Measurements from ENCODE around the gene TMEFF2. TPM values are rescaled to one million over a fixed set of nuclear protein-coding genes. Genes with fewer than 3 reads are reported as not detected.
"Not testable (repeated sequence)": the region's sequence is repeated elsewhere in the genome, so short reads cannot be mapped to it uniquely, and the experiment has no call there.

The TMEFF2 gene
- total RNA-seq, 1 donor = under 0.01 TPM

DNA sequence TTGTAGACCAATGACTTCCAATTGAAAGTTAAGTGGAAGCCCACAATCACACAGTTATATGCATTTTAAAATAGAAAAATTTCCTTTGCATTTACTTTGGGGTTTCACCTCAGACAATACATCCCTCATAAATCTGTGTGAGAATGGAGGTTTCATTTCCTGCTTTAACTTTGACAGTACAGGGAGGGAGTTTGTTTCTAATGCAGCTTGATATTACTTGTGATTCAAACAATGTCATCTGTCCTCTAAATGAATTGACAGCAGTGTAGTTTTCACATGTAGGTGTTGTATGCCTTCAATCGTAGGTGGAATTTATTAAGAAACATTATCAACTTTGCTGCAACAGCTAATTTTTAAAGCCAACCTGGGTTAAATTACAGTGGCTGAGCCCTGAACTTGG is 75.2 kb downstream of the TMEFF2 start:
- Histone ChIP-seq H3K79me2 (ENCODE audit: insufficient read depth, low read length) (no peaks in the 10 kb centered on the region), H3K4me1 (ENCODE audit: insufficient read depth, low read length) (peaks cover 2% of the 10 kb centered on the region), H3K27me3 (ENCODE audit: insufficient read depth, low read length) (no peaks in the 10 kb centered on the region), H3K9me3 (ENCODE audit: low read depth, low read length) (no peaks in the 10 kb centered on the region), H4K20me1 (ENCODE audit: insufficient read depth, low read length) (no peaks in the 10 kb centered on the region), H3K4me3 (ENCODE audit: insufficient read depth, low read length) (no peak overlapping the region), H2AFZ (ENCODE audit: low read length) (peak overlapping the region; percentile 14), H3K36me3 (ENCODE audit: insufficient read depth, low read length) (no peaks in the 10 kb centered on the region), H3K27ac (ENCODE audit: low read depth, low read length) (no peak overlapping the region), H3K4me2 (ENCODE audit: insufficient read depth, low read length) (no peak overlapping the region)
- no peak for DNase-seq (ENCODE audit: insufficient read length, low spot score, missing footprints)
- TF ChIP-seq, protein P1, sequence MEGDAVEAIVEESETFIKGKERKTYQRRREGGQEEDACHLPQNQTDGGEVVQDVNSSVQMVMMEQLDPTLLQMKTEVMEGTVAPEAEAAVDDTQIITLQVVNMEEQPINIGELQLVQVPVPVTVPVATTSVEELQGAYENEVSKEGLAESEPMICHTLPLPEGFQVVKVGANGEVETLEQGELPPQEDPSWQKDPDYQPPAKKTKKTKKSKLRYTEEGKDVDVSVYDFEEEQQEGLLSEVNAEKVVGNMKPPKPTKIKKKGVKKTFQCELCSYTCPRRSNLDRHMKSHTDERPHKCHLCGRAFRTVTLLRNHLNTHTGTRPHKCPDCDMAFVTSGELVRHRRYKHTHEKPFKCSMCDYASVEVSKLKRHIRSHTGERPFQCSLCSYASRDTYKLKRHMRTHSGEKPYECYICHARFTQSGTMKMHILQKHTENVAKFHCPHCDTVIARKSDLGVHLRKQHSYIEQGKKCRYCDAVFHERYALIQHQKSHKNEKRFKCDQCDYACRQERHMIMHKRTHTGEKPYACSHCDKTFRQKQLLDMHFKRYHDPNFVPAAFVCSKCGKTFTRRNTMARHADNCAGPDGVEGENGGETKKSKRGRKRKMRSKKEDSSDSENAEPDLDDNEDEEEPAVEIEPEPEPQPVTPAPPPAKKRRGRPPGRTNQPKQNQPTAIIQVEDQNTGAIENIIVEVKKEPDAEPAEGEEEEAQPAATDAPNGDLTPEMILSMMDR (IDR thresholded peaks at IDR 0.05; ENCODE audit: extremely low read depth, low read depth, low read length) = no peak

GRCh38 chr2:192117705-192118104 is 77.0 kb downstream of the TMEFF2 start:
- no peak overlapping the region for H3K27ac ChIP-seq (ENCODE audit: low read depth, low read length)
- TF ChIP-seq, protein P1 (IDR thresholded peaks at IDR 0.05; ENCODE audit: extremely low read depth, low read depth, low read length) = no peak
- no peaks in the 10 kb centered on the region for H3K27me3 ChIP-seq (ENCODE audit: insufficient read depth, low read length)
- no peaks in the 10 kb centered on the region for H3K9me3 ChIP-seq (ENCODE audit: low read depth, low read length)
- no peaks in the 10 kb centered on the region for H3K36me3 ChIP-seq (ENCODE audit: insufficient read depth, low read length)
- no peaks in the 10 kb centered on the region for H3K4me1 ChIP-seq (ENCODE audit: insufficient read depth, low read length)
- no peak overlapping the region for H3K4me2 ChIP-seq (ENCODE audit: insufficient read depth, low read length)
- H3K4me3 ChIP-seq (ENCODE audit: insufficient read depth, low read length) = no peak overlapping the region
- H2AFZ ChIP-seq (ENCODE audit: low read length) = no peak overlapping the region
- H4K20me1 ChIP-seq (ENCODE audit: insufficient read depth, low read length) = no peaks in the 10 kb centered on the region
- no peaks in the 10 kb centered on the region for H3K79me2 ChIP-seq (ENCODE audit: insufficient read depth, low read length)
- DNase-seq (ENCODE audit: insufficient read length, low spot score, missing footprints) = no peak

DNA sequence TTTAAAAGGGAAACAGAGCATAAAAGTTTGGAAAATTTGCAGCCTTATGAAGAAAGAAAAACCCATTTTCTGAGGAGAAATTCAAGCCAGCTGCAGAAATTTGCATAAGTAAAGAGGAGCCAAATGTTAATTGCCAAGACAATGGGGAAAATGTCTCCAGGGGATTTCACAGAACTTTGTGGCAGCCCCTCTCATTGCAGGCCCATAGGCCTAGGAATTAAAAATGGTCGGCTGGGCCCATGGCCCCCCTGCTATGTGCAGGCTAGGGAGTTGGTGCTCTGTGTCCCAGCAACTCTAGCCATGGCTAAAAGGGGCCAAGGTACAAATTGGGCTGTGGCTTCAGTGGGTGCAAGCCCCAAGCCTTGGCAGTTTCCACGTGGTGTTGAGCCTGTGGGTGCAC is 83.2 kb downstream of the TMEFF2 start:
- not testable (repeated sequence) for DNase-seq (ENCODE audit: insufficient read length, low spot score, missing footprints); H3K9me3 ChIP-seq (ENCODE audit: low read depth, low read length); H3K4me3 ChIP-seq (ENCODE audit: insufficient read depth, low read length); H3K79me2 ChIP-seq (ENCODE audit: insufficient read depth, low read length); H3K27ac ChIP-seq (ENCODE audit: low read depth, low read length); H4K20me1 ChIP-seq (ENCODE audit: insufficient read depth, low read length); H2AFZ ChIP-seq (ENCODE audit: low read length); H3K27me3 ChIP-seq (ENCODE audit: insufficient read depth, low read length); H3K4me1 ChIP-seq (ENCODE audit: insufficient read depth, low read length); H3K4me2 ChIP-seq (ENCODE audit: insufficient read depth, low read length); H3K36me3 ChIP-seq (ENCODE audit: insufficient read depth, low read length)

- Histone ChIP-seq H3K27me3 (ENCODE audit: insufficient read depth, low read length) (peaks cover 5% of the 10 kb centered on the region), H3K27ac (ENCODE audit: low read depth, low read length) (no peak overlapping the region), H3K4me1 (ENCODE audit: insufficient read depth, low read length) (no peaks in the 10 kb centered on the region), H3K36me3 (ENCODE audit: insufficient read depth, low read length) (no peaks in the 10 kb centered on the region), H4K20me1 (ENCODE audit: insufficient read depth, low read length) (no peaks in the 10 kb centered on the region), H3K79me2 (ENCODE audit: insufficient read depth, low read length) (no peaks in the 10 kb centered on the region), H3K9me3 (ENCODE audit: low read depth, low read length) (no peaks in the 10 kb centered on the region), H2AFZ (ENCODE audit: low read length) (no peak overlapping the region), H3K4me2 (ENCODE audit: insufficient read depth, low read length) (no peak overlapping the region), H3K4me3 (ENCODE audit: insufficient read depth, low read length) (no peak overlapping the region)
- TF ChIP-seq, protein P1 (IDR thresholded peaks at IDR 0.05; ENCODE audit: extremely low read depth, low read depth, low read length) = no peak
- DNase-seq (ENCODE audit: insufficient read length, low spot score, missing footprints) = no peak
Measured at GRCh38 chr2:192099742-192100141, 95.0 kb downstream of the TMEFF2 start.

Measured in osteoblast (primary cell).